ENCODE measurements around the gene MGAT4A.

MGAT4A gene

GRCh38 chr2:98763209-98763951 lies 32.4 kb upstream of the MGAT4A start:
- TF ChIP-seq POLR2A (IDR thresholded peaks at IDR 0.05; ENCODE audit: extremely low read depth, insufficient read length): no peak
- TF ChIP-seq CTCF (IDR thresholded peaks at IDR 0.05; ENCODE audit: low read depth, low read length): no peak
- TF ChIP-seq MYC (IDR thresholded peaks at IDR 0.05; ENCODE audit: low read depth, low read length): no peak
- no peak for TF ChIP-seq MAX (IDR thresholded peaks at IDR 0.05; ENCODE audit: low read depth, low read length)
- no peak overlapping the region for H3K4me3 ChIP-seq (ENCODE audit: low read depth, low read length)
- DNase-seq (ENCODE audit: low read depth): no peak

GRCh38 chr2:98761909-98762308 lies 31.0 kb upstream of the MGAT4A start:
- no peak for TF ChIP-seq MYC (IDR thresholded peaks at IDR 0.05; ENCODE audit: low read depth, low read length)
- TF ChIP-seq MAX (IDR thresholded peaks at IDR 0.05; ENCODE audit: low read depth, low read length): no peak
- TF ChIP-seq POLR2A (IDR thresholded peaks at IDR 0.05; ENCODE audit: extremely low read depth, insufficient read length): no peak
- no peak for TF ChIP-seq CTCF (IDR thresholded peaks at IDR 0.05; ENCODE audit: low read depth, low read length)
- DNase-seq (ENCODE audit: low read depth): no peak
- no peak overlapping the region for H3K4me3 ChIP-seq (ENCODE audit: low read depth, low read length)

GRCh38 chr2:98761267-98761781 lies 30.4 kb upstream of the MGAT4A start:
- H3K4me3 ChIP-seq (ENCODE audit: low read depth, low read length): no peak overlapping the region
- no peak for TF ChIP-seq MYC (IDR thresholded peaks at IDR 0.05; ENCODE audit: low read depth, low read length)
- TF ChIP-seq POLR2A (IDR thresholded peaks at IDR 0.05; ENCODE audit: extremely low read depth, insufficient read length): no peak
- TF ChIP-seq CTCF (IDR thresholded peaks at IDR 0.05; ENCODE audit: low read depth, low read length): no peak
- TF ChIP-seq MAX (IDR thresholded peaks at IDR 0.05; ENCODE audit: low read depth, low read length): no peak
- no peak for DNase-seq (ENCODE audit: low read depth)

GRCh38 chr2:98759827-98760625 lies 29.1 kb upstream of the MGAT4A start:
- DNase-seq (ENCODE audit: low read depth): peak; percentile 79
- no peak for TF ChIP-seq MYC (IDR thresholded peaks at IDR 0.05; ENCODE audit: low read depth, low read length)
- 0 out of 2 replicates have a peak, but pooled peaks have one; percentile 38 for TF ChIP-seq MAX (IDR thresholded peaks at IDR 0.05; ENCODE audit: low read depth, low read length)

GRCh38 chr2:98759338-98759737 lies 28.4 kb upstream of the MGAT4A start:
- peak; percentile 67 for DNase-seq (ENCODE audit: low read depth)
- no peak overlapping the region for H3K4me3 ChIP-seq (ENCODE audit: low read depth, low read length)
- no peak for TF ChIP-seq MYC (IDR thresholded peaks at IDR 0.05; ENCODE audit: low read depth, low read length)

More at GRCh38 chr2:98759827-98760625, 29.1 kb upstream of the MGAT4A start:
- H3K4me3 ChIP-seq (ENCODE audit: low read depth, low read length): no peak overlapping the region

GRCh38 chr2:98757904-98758421 lies 27.0 kb upstream of the MGAT4A start:
- TF ChIP-seq MYC (IDR thresholded peaks at IDR 0.05; ENCODE audit: low read depth, low read length): no peak
- 0 out of 2 replicates have a peak, but pooled peaks have one; percentile 26 for TF ChIP-seq MAX (IDR thresholded peaks at IDR 0.05; ENCODE audit: low read depth, low read length)
- TF ChIP-seq CTCF (IDR thresholded peaks at IDR 0.05; ENCODE audit: low read depth, low read length): no peak
- no peak for TF ChIP-seq POLR2A (IDR thresholded peaks at IDR 0.05; ENCODE audit: extremely low read depth, insufficient read length)
- H3K4me3 ChIP-seq (ENCODE audit: low read depth, low read length): peak overlapping the region; percentile 35
- peak; percentile 98 for DNase-seq (ENCODE audit: low read depth)
